Transverse colon (tissue), 4 donors: ENCODE measurements around the gene XYLB. TPM values are rescaled to one million over a fixed set of nuclear protein-coding genes. Genes with fewer than 3 reads are reported as not detected.

ENCODE experiments used
- DNase-seq: peaks from one replicate; pipeline ENCODE4 v3.0.0-alpha.2; 2019
- H3K27ac ChIP-seq, 4 donors: fragments of 200-600 bp; sonication (generic); 2 replicates each; pipeline ENCODE4 v1.5.1; 2016 to 2018; ENCODE audit warnings: inconsistent platforms in 4 of 4
- H3K27me3 ChIP-seq: fragments of 200-600 bp; sonication (generic); 2 replicates; pipeline ENCODE4 v1.5.1; 2017; ENCODE audit warnings: inconsistent platforms
- H3K36me3 ChIP-seq, 4 donors: fragments of 200-600 bp; sonication (generic); 2 replicates each; pipeline ENCODE4 v1.5.1; 2017 to 2019; ENCODE audit warnings: inconsistent platforms in 4 of 4
- H3K4me1 ChIP-seq, 4 donors: fragments of 200-600 bp; sonication (generic); 2 replicates each; pipeline ENCODE4 v1.5.1; 2017 to 2020; ENCODE audit warnings: inconsistent platforms in 4 of 4
- H3K4me3 ChIP-seq, 4 donors: fragments of 200-600 bp; sonication (generic); 1 replicate in 1 of 4; 2 replicates in 3 of 4; pipeline versions ENCODE4 v1.5.1 to v1.6.1; 2017 to 2019; ENCODE audit warnings: inconsistent platforms in 4 of 4
- H3K9me3 ChIP-seq, 2 donors: fragments of 200-600 bp; sonication (generic); 2 replicates each; pipeline ENCODE4 v1.5.1; 2017 to 2019; ENCODE audit warnings: inconsistent platforms in 2 of 2
- CTCF ChIP-seq, 5 experiments: fragments of 200-600 bp in 3 of 5; fragments of 450-650 bp in 2 of 5; sonication (generic) in 3 of 5; IDR thresholded peaks; 1 replicate in 2 of 5; 2 replicates in 3 of 5; pipeline ENCODE4 v1.5.1; 2016 to 2017; ENCODE audit warnings: antibody characterized with exemption in 5 of 5, inconsistent platforms in 3 of 5, mild to moderate bottlenecking in 2 of 5, moderate library complexity in 1 of 5
- EP300 ChIP-seq: sonication (generic); formaldehyde crosslinking; IDR thresholded peaks from one replicate; pipeline ENCODE4 v1.6.1; 2017; ENCODE audit warnings: antibody characterized with exemption, low read depth
- POLR2A ChIP-seq: fragments of 450-650 bp; IDR thresholded peaks from one replicate; pipeline ENCODE4 v1.6.1; 2016; ENCODE audit warnings: antibody characterized with exemption, mild to moderate bottlenecking, moderate library complexity
- POLR2AphosphoS5 ChIP-seq, 3 donors: sonication (generic); formaldehyde crosslinking; IDR thresholded peaks; one replicate each; pipeline ENCODE4 v1.6.1; 2016; ENCODE audit warnings: antibody characterized with exemption in 3 of 3
- WGBS, 2 donors: methylation state at CpG; one replicate each; pipeline ENCODE4 v1.1.5; 2018; ENCODE audit warnings: low coverage in 1 of 2; 5-methylcytosine and 5-hydroxymethylcytosine counted together
- in situ Hi-C, 4 donors: fragments of 200-750 bp; cut with MboI; loops; one replicate each; pipeline versions ENCODE4 v1.15.0 to v1.15.1; 2017; ENCODE audit warnings: low sequenced_read_pairs in 3 of 4, low pct_ligation_motif_present in 1 of 4, low pct_unique_long_range_greater_than_20kb in 1 of 4
- intact Hi-C: fragments of 100-400 bp; cut with DNase I; formaldehyde crosslinking; loops from one replicate; pipeline ENCODE4 v1.15.1; 2023; ENCODE audit warnings: low total_unique reads
- total RNA-seq, 4 donors: library from RNA; depleted of rRNA; stranded (reverse); fragments of >200 nt; gene quantifications; one replicate each; pipeline ENCODE4 v1.1.0, GENCODE V29; 2016

Gene XYLB
- total RNA-seq, 4 donors from 2014 or later, result 13.5 to 18.7 (median 15.1) TPM

- intact Hi-C loops (no loop called here), in situ Hi-C loops (no loop called here)
- no peaks in the 10 kb centered on the region for H3K9me3 ChIP-seq
- H3K27ac ChIP-seq, result no peak overlapping the region
- no peaks in the 10 kb centered on the region for H3K27me3 ChIP-seq
- H3K4me1 ChIP-seq, result no peaks in the 10 kb centered on the region
- TF ChIP-seq POLR2AphosphoS5 (IDR thresholded peaks at IDR 0.05) (no peak), POLR2A (no peak), CTCF (IDR thresholded peaks at IDR 0.05) (no peak), EP300 (no peak)
- H3K36me3 ChIP-seq, result peaks cover 0 to 3% (median 0%) of the 10 kb centered on the region in 4 donors
- 100% methylated on average over 2 to 10 of the region's 13 CpGs for WGBS, 2 donors
- H3K4me3 ChIP-seq, result no peak overlapping the region
- DNase-seq, result no peak
Observed at GRCh38 chr3:38365469-38366062, 19.0 kb downstream of the XYLB start.

- in situ Hi-C loops (no loop called here), intact Hi-C loops (no loop called here)
- no peaks in the 10 kb centered on the region for H3K27me3 ChIP-seq
- peaks cover 0 to 3% (median 0%) of the 10 kb centered on the region in 4 donors for H3K36me3 ChIP-seq
- WGBS, 2 donors, result 85 to 100% methylated on average over 1 to 3 of the region's 3 CpGs
- H3K4me3 ChIP-seq, result no peak overlapping the region
- no peaks in the 10 kb centered on the region for H3K9me3 ChIP-seq
- TF ChIP-seq POLR2AphosphoS5 (IDR thresholded peaks at IDR 0.05) (no peak), EP300 (no peak), CTCF (IDR thresholded peaks at IDR 0.05) (no peak), POLR2A (no peak)
- no peak for DNase-seq
- no peak overlapping the region for H3K27ac ChIP-seq
- no peaks in the 10 kb centered on the region for H3K4me1 ChIP-seq
Observed at GRCh38 chr3:38366082-38366481, 19.5 kb downstream of the XYLB start.

GRCh38 chr3:38367779-38368178, 21.2 kb downstream of the XYLB start:
- in situ Hi-C loops (no loop called here), intact Hi-C loops (no loop called here)
- no peak for TF ChIP-seq CTCF (IDR thresholded peaks at IDR 0.05)
- no peak for TF ChIP-seq POLR2A
- TF ChIP-seq EP300, result no peak
- no peak for TF ChIP-seq POLR2AphosphoS5 (IDR thresholded peaks at IDR 0.05)
- Histone ChIP-seq H3K27me3 (no peaks in the 10 kb centered on the region), H3K4me3 (no peak overlapping the region), H3K36me3 (peaks cover 0 to 6% (median 0%) of the 10 kb centered on the region in 4 donors), H3K27ac (no peak overlapping the region), H3K9me3 (no peaks in the 10 kb centered on the region), H3K4me1 (no peaks in the 10 kb centered on the region)
- DNase-seq, result no peak
- 63 to 81% methylated on average over 2 to 3 of the region's 3 CpGs for WGBS, 2 donors

GRCh38 chr3:38368238-38368637, 21.7 kb downstream of the XYLB start:
- Histone ChIP-seq H3K4me3 (no peak overlapping the region), H3K27me3 (no peaks in the 10 kb centered on the region), H3K9me3 (no peaks in the 10 kb centered on the region), H3K36me3 (peaks cover 0 to 9% (median 0%) of the 10 kb centered on the region in 4 donors), H3K4me1 (no peaks in the 10 kb centered on the region), H3K27ac (no peak overlapping the region)
- DNase-seq, result no peak
- in situ Hi-C loops, result no loop called here
- TF ChIP-seq EP300 (no peak), POLR2A (no peak), CTCF (IDR thresholded peaks at IDR 0.05) (no peak), POLR2AphosphoS5 (IDR thresholded peaks at IDR 0.05) (no peak)
- WGBS, 2 donors, result 76% methylated on average over 5 of the region's 5 CpGs; no CpG with 5 or more reads in 1 of the 2 donors
- intact Hi-C loops, result no loop called here
